GM20431 (cell line): ENCODE measurements around the gene C9orf50.

Source experiments
- in situ Hi-C: fragments of 300-500 bp; cut with MseI, MboI; formaldehyde crosslinking; loops from one replicate; pipeline ENCODE4 v1.15.0; 2020; ENCODE audit warnings: low sequenced_read_pairs; ENCODE audit not compliant: unreplicated experiment

Gene C9orf50

GRCh38 chr9:129633848-129634247, 12.9 kb upstream of the C9orf50 start:
- in situ Hi-C loops, result no loop called here

- in situ Hi-C loops, result no loop called here
These were observed 12.3 kb upstream of the C9orf50 start for GRCh38 chr9:129633207-129633606.

GRCh38 chr9:129632460-129632859, 11.6 kb upstream of the C9orf50 start:
- in situ Hi-C loops, result no loop called here

- in situ Hi-C loops, result no loop called here
These were observed 10.8 kb upstream of the C9orf50 start for GRCh38 chr9:129631674-129632129.

- in situ Hi-C loops, result no loop called here
These were observed 10.2 kb upstream of the C9orf50 start for GRCh38 chr9:129630967-129631673.

- in situ Hi-C loops, result no loop called here
These were observed 8.4 kb upstream of the C9orf50 start for GRCh38 chr9:129629251-129629820.

GRCh38 chr9:129628709-129629108, 7.8 kb upstream of the C9orf50 start:
- in situ Hi-C loops, result no loop called here

GRCh38 chr9:129627556-129628440, 6.9 kb upstream of the C9orf50 start:
- in situ Hi-C loops, result no loop called here

GRCh38 chr9:129626625-129627284, 5.9 kb upstream of the C9orf50 start:
- in situ Hi-C loops, result no loop called here

GRCh38 chr9:129626079-129626624, 5.3 kb upstream of the C9orf50 start, which contains the start of gene NTMT1:
NTMT1 (plus strand) TSS chr9:129626163; CDS start chr9:129632704, 6,541 bp downstream.
- in situ Hi-C loops, result no loop called here

GRCh38 chr9:129624947-129625346, 4.0 kb upstream of the C9orf50 start:
- in situ Hi-C loops, result no loop called here

GRCh38 chr9:129624168-129624759, 3.4 kb upstream of the C9orf50 start:
- in situ Hi-C loops, result no loop called here

GRCh38 chr9:129623331-129623730, 2.4 kb upstream of the C9orf50 start:
- in situ Hi-C loops, result no loop called here

GRCh38 chr9:129619787-129620668, 873 bp downstream of the C9orf50 start:
- in situ Hi-C loops, result loop anchor here (10.0 kb wide), 1 partner anchor 485 kb away; no protein-coding TSS in a partner anchor

GRCh38 chr9:129617167-129617566, 3.7 kb downstream of the C9orf50 start:
- in situ Hi-C loops, result loop anchor here (10.0 kb wide), 1 partner anchor 482 kb away; no protein-coding TSS in a partner anchor

GRCh38 chr9:129615407-129616285, 5.3 kb downstream of the C9orf50 start:
- in situ Hi-C loops, result loop anchor here (10.0 kb wide), 1 partner anchor 481 kb away; no protein-coding TSS in a partner anchor

- in situ Hi-C loops, result loop anchor here (10.0 kb wide), 1 partner anchor 480 kb away; no protein-coding TSS in a partner anchor
These were observed 6.0 kb downstream of the C9orf50 start for GRCh38 chr9:129614932-129615331.
